Colonic mucosa (tissue), 4 donors: ENCODE results near the gene RSPH10B. TPM values are rescaled to one million over a fixed set of nuclear protein-coding genes. Genes with fewer than 3 reads are reported as not detected.
"Not testable (repeated sequence)": the region's sequence is repeated elsewhere in the genome, so short reads cannot be mapped to it uniquely, and the experiment has no call there.

Source experiments
- DNase-seq: peaks from one replicate; pipeline ENCODE4 v3.0.0-alpha.2; 2020
- H3K27ac ChIP-seq: fragments of 200-600 bp; one replicate; pipeline ENCODE4 v1.8.0; 2021
- H3K27me3 ChIP-seq: fragments of 200-600 bp; one replicate; pipeline ENCODE4 v1.8.0; 2021
- H3K36me3 ChIP-seq: fragments of 200-600 bp; one replicate; pipeline ENCODE4 v1.8.0; 2021
- H3K4me1 ChIP-seq: fragments of 200-600 bp; one replicate; pipeline ENCODE4 v1.8.0; 2021; ENCODE audit warnings: mild to moderate bottlenecking
- H3K4me3 ChIP-seq: fragments of 200-600 bp; one replicate; pipeline ENCODE4 v1.8.0; 2021
- H3K9ac ChIP-seq, 2 donors: one replicate each; pipeline ENCODE4 v1.7.0; 2013; ENCODE audit warnings: control low read depth in 2 of 2, low read depth in 2 of 2, low read length in 2 of 2
- H3K9me3 ChIP-seq: fragments of 200-600 bp; one replicate; pipeline ENCODE4 v1.8.0; 2021
- intact Hi-C: fragments of 100-400 bp; cut with DNase I; formaldehyde crosslinking; loops from one replicate; pipeline ENCODE4 v1.14.1; 2022
- total RNA-seq, 2 donors: library from RNA; stranded (reverse); fragmentation: NEBNext Ultra II Directional in 1 of 2; extraction: Animal tissue kit (Norgen Biotek cat#: 25700) in 1 of 2; gene quantifications; one replicate each; pipeline ENCODE4 v1.2.1, GENCODE V29; 2021
- donor health status: healthy.
- donor health status: DM: no; HTN: no; CAD: no.
- donor health status: DM: no; HTN: no; CAD: no.

Gene RSPH10B
- total RNA-seq, 2 donors from 2014 or later, result not detected

DNA sequence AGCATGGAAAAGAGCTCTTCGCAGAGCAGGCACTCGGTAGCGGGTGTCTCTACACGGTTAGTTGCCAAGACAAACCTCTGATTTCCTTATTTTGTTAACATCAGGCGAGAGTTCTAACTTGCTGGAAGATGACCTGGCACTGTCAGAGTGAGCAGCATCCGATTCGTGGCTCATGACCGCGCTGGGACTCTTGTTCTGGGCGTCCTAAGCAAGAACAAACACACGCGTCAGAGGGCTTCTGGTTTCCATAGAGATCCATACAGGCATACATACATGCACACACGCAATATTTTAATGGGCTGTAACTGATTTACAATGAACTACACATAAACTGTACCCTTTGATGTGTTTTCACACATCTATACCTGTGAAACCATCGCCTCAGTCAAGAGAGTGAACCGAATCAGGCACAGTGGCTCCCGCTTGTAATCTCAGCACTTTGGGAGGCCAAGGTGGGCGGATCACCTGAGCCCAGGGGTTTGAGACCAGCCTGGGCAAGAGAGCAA, 35.5 kb downstream of the RSPH10B start:
- H3K4me1 ChIP-seq, intact Hi-C loops, H3K9me3 ChIP-seq, H3K4me3 ChIP-seq, H3K27me3 ChIP-seq, H3K9ac ChIP-seq, H3K27ac ChIP-seq, DNase-seq, H3K36me3 ChIP-seq: not testable (repeated sequence)

DNA sequence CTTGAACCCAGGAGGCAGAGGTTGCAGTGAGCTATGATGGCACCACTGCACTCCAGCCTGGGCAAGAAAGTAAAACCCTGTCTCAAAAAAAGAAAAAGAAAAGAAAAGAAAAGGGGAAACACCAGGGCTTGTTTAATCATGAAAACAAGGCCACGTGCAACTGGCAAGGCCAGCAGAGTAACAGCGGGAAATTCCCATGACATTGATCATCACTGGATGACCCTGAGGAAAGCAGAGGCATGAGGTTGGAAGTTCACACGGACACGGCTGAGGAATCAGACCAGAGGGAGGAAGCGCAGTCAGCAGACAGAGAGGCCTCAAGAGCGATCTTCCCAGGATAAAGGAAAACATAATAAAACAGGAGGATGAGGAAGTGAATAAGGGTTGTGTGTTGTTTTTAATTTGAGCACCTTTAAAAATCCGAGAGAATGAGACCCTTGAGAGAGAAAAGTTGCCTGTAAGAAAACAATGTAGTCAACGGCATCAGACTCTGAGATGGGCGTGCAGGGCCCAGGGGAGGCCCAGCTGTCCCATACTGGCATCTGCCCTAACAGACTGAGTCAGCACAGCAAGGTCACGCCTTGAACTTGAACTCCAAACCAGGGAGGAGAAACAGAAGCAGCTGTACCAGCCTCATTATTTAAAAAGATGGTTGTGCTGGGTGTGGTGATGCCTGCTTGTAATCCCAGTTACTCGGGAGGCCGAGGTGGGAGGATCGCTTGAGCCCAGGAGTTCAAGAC, 38.4 kb downstream of the RSPH10B start:
- H3K36me3 ChIP-seq, H3K27me3 ChIP-seq, H3K9ac ChIP-seq, H3K9me3 ChIP-seq, H3K27ac ChIP-seq, DNase-seq, H3K4me1 ChIP-seq, intact Hi-C loops, H3K4me3 ChIP-seq: not testable (repeated sequence)

DNA sequence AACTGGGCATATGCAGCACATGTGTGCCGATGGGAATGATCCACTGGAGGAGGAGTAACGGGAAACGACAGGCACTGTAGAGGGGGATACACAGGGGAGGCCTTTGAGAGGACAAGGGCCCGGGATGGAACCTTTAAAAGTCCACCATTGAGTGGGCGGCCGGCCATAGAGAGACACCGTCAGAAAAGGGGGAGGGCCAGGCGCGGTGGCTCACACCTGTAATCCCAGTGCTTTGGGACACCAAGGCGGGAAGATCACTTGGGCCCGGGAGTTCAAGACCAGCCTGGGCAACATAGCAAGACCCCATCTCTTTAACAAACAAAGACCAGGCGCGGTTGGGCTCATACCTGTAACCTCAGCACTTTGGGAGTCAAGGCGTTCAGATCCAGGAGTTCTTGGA, 39.2 kb downstream of the RSPH10B start:
- H3K9ac ChIP-seq, H3K4me3 ChIP-seq, intact Hi-C loops, H3K4me1 ChIP-seq, H3K27me3 ChIP-seq, H3K9me3 ChIP-seq, DNase-seq, H3K36me3 ChIP-seq, H3K27ac ChIP-seq: not testable (repeated sequence)

DNA sequence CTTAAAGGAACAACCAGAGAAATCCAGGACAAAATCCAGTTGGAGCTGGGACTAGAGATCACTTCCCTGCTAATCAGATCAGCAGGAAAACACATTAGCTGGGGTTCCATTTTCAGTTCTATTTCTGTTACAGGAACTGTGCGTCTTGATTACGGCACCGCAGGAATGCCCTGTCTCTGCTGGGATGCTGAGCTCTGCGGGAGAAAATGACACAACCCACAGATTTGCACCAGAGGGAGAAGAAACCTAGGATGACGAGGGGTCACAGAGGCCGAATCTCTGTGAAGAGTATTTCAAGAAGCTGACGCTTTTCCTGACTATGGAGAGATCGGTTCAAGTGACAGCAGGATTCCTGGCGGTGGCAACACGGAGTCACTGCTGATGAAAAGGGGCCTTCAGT, 40.2 kb downstream of the RSPH10B start:
- DNase-seq, H3K27ac ChIP-seq, H3K36me3 ChIP-seq, H3K4me1 ChIP-seq, intact Hi-C loops, H3K4me3 ChIP-seq, H3K27me3 ChIP-seq, H3K9me3 ChIP-seq, H3K9ac ChIP-seq: not testable (repeated sequence)

DNA sequence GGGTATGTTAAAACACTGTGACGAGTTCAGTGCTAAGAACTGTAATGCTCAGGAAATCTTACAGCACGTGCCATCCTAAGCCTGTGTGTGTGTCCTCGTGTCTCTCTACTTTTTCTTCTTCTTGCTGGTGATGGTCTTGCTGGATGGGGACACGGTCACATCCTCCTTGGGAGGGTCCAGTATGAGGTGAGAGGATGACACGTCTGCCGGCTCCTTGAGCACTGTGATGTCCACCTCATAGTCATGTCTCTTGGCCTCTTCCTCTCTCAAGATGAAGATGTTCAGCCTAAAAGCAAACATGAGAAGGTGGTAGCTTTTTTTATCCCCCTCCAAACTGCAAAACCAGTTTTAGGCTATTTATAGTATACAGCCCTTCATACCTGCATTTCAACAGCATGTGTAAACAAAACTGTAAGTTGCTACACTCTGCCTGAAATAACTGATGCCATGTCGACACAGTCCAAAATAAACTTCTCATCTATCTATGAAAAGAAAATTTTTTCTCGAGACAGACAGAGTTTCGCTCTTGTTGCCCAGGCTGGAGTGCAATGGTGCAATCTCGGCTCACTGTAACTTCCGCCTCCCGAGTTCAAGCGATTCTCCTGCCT, 44.1 kb downstream of the RSPH10B start:
- H3K9me3 ChIP-seq, intact Hi-C loops, H3K4me1 ChIP-seq, DNase-seq, H3K36me3 ChIP-seq, H3K27me3 ChIP-seq, H3K27ac ChIP-seq, H3K9ac ChIP-seq, H3K4me3 ChIP-seq: not testable (repeated sequence)

DNA sequence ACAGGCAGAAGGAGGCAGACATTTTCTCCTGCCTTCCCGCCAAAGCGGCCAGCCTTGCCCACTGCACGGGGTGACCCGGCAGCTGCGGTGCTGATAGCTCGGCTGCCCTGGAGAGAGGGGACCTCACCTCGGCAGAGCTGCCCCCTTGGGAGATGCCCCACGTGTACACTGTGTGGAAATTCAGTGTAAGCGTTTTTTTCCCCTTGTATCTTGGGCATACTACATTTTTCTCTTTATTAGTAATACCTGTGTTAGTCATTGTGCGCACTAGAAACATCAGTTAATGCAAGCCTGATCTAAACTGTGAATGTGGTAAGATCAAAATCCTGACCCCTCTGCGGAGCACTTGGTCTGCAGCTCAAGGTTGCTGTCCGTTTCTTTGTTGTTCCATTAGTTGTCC, 45.9 kb downstream of the RSPH10B start:
- H3K9me3 ChIP-seq, H3K9ac ChIP-seq, H3K4me1 ChIP-seq, H3K4me3 ChIP-seq, H3K36me3 ChIP-seq, H3K27ac ChIP-seq, H3K27me3 ChIP-seq, DNase-seq, intact Hi-C loops: not testable (repeated sequence)

DNA sequence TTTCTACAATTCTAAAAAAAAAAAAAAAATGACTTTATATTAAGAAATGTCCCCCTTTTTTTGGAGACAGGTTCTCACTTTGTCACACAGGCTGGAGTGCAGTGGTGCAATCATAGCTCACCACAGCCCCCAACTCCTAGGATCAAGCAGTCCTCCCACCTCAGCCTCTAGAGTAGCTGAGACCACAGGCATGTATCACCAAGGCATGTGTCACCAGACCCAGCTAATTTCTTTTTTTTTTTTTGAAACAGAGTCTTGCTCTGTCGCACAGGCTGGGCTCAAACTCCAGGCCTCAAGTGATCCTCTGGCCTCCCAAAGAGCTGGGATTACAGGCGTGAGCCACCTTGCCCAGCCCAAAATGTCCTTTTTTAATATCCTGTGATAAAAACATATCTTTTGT, 46.3 kb downstream of the RSPH10B start:
- H3K9me3 ChIP-seq, H3K4me3 ChIP-seq, DNase-seq, H3K27me3 ChIP-seq, H3K27ac ChIP-seq, intact Hi-C loops, H3K4me1 ChIP-seq, H3K9ac ChIP-seq, H3K36me3 ChIP-seq: not testable (repeated sequence)

DNA sequence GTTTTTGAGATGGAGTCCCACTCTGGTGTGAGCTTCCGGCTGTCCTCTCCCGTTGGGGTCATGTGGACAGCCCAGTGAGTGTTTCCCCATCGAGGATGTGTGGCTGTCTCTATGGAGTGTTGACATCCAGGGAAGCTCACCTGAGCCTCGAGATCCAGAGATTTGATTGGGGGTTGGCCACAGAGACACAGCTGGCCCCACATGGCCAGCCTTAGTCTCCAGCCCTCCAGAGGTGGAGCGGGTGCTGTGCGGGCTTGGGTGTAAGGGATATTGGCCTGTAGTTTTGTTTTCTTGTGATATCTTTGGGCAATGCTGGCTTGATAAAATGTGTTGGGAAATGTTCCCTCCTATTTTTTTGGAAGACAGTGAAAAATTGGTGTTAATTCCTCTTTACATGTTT, 54.0 kb downstream of the RSPH10B start:
- H3K4me3 ChIP-seq, H3K4me1 ChIP-seq, H3K36me3 ChIP-seq, H3K27ac ChIP-seq, H3K9me3 ChIP-seq, DNase-seq, intact Hi-C loops, H3K9ac ChIP-seq, H3K27me3 ChIP-seq: not testable (repeated sequence)

DNA sequence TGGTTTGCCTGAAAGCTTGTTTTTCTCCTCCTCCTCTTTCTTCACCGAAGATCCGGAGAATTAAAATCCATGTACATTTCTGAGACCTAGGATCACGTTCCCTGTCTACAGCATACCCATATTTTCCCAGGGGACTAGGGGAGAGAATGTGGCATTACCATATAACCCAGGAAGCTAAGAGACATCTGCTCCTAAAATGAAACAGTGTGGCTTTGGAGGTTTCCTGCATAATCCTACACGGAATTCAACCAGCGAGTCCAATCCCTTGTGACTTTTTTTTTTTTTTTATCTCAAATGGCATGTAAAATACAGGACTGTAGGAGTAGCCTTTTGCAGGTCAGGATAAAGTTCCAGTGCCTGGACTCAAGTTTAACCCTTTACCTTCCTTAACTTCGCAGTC, 61.7 kb downstream of the RSPH10B start:
- DNase-seq, H3K9me3 ChIP-seq, H3K4me3 ChIP-seq, H3K27ac ChIP-seq, H3K27me3 ChIP-seq, intact Hi-C loops, H3K9ac ChIP-seq, H3K36me3 ChIP-seq, H3K4me1 ChIP-seq: not testable (repeated sequence)

DNA sequence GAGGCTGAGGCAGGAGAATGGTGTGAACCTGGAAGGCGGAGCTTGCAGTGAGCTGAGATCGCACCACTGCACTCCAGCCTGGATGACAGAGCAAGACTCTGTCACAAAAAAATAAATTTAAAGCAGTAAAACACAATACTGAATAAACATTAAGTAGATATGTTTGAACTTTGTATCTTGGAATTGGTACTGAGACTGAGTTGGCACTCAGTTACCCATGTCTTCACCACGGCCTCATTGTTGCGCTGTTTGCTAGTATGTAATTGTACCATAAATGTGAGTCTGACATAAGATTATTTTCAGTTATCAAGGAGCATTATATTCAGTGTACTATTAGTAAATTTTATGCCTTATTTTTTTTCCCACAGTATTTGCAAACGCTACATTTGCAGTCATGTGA, 65.8 kb downstream of the RSPH10B start:
- H3K9ac ChIP-seq, H3K36me3 ChIP-seq, intact Hi-C loops, H3K27me3 ChIP-seq, H3K4me3 ChIP-seq, H3K27ac ChIP-seq, DNase-seq, H3K4me1 ChIP-seq, H3K9me3 ChIP-seq: not testable (repeated sequence)

DNA sequence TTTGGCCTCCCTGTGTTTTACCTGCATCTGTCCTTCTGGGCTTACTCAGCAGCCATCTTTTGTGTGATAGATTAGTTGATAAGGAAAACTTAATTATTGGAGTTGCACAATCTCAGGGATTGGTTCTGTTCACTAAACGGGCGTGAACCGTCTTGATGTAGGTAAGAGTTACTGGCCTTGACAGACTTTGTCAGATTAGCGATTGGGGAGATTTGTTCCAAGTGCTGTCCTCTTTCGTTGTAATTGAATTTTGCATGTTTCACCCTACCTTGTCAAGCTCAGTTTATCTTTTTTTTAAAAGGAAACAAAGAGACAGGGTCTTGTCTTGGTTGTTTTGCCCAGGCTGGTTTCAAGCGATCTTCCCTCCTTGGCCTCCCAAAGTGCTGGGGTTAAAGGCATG, 67.5 kb downstream of the RSPH10B start:
- H3K9me3 ChIP-seq, H3K4me1 ChIP-seq, H3K4me3 ChIP-seq, DNase-seq, H3K36me3 ChIP-seq, H3K27me3 ChIP-seq, H3K9ac ChIP-seq, H3K27ac ChIP-seq, intact Hi-C loops: not testable (repeated sequence)

DNA sequence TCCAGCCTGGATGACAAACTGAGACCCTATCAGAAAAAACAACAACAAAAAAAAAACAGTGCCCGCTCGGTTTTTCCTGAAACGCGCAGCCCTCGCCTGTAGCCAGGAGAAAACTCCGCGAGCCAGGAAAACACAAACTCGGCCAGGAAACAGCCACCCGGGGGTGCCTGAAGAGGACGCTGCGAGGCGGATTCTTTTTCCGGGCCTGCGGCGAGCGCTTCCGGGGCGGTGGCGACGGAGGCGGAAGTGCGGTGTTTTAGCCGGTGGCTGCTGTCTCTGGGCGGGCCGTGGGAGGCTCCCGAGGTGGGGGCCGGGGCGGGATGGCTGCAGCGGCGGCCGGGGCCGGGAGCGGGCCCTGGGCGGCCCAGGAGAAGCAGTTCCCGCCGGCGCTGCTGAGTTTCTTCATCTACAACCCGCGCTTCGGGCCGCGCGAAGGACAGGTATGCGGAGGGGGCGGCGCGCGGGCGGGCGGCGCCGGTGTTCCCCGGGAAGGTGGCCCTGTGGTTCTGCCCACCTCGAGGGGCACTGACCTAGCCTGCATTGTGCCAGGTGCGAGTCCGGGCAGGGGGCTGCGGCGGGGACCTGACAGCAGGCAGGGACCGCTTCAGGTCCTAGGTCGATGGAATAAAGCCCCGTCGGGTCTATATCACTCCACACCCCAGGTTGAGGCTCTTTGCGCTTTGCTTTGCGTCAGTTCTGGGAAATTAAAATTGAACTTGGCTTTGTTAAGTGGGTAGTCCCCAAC, 71.8 kb downstream of the RSPH10B start, which contains the start of gene CCZ1:
TSS of gene CCZ1 (plus strand) at position 254 of the 745 bp plus-strand sequence. CDS start at position 321, 67 bp downstream.
- H3K27ac ChIP-seq, H3K9me3 ChIP-seq, H3K9ac ChIP-seq, intact Hi-C loops, H3K4me1 ChIP-seq, H3K27me3 ChIP-seq, H3K36me3 ChIP-seq: not testable (repeated sequence)
- peak; percentile 70 for DNase-seq
- peak within 1 kb of the TSS; percentile 33 for H3K4me3 ChIP-seq

DNA sequence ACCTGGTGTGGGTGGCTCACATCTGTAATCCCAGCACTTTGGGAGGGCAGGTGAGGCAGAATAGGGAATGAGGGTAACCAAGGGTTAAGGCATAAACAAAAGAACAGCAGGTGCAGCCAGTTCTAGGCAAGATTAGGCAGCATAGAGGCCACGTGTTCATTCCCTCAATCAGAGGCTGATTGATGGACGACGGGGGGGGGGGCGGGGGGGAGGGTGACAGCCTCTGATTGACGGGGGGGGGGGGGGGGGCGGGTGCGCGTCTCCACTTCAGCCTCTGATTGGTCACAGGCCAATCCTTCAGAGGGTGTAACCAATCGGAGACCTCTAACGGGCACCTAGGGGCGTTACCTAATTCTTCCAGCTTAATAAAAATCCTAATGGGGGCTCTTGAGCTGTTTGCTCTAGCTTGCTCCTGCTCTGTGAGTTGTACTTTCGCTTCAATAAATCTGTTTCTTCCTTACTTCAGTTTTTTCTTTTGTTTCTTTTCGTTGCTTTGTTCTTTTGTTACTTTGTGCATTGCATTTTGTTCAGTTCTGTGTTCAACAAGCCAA, 73.0 kb downstream of the RSPH10B start:
- H3K9me3 ChIP-seq, intact Hi-C loops, H3K4me3 ChIP-seq, H3K36me3 ChIP-seq, H3K27ac ChIP-seq, H3K27me3 ChIP-seq, H3K9ac ChIP-seq, DNase-seq, H3K4me1 ChIP-seq: not testable (repeated sequence)
